ENCODE data around the gene AVEN. TPM values are rescaled to one million over a fixed set of nuclear protein-coding genes. Genes with fewer than 3 reads are reported as not detected.

Gene AVEN
- total RNA-seq, 1 donor from 2014 or later = 8.9 TPM

- intact Hi-C loops (cut with DNase I) = no loop called here
- no peaks in the 10 kb centered on the region for H3K27me3 ChIP-seq (ENCODE audit: low read depth)
- H3K27ac ChIP-seq = no peak overlapping the region
- TF ChIP-seq CTCF (IDR thresholded peaks at IDR 0.05) = no peak
- no peaks in the 10 kb centered on the region for H3K4me1 ChIP-seq
- DNase-seq (no peak), ATAC-seq (no peak)
- no peaks in the 10 kb centered on the region for H3K9me3 ChIP-seq
- H3K36me3 ChIP-seq = no peaks in the 10 kb centered on the region
- no peak overlapping the region for H3K4me3 ChIP-seq
These were observed 187.9 kb downstream of the AVEN start for GRCh38 chr15:33851079-33851478.

DNA sequence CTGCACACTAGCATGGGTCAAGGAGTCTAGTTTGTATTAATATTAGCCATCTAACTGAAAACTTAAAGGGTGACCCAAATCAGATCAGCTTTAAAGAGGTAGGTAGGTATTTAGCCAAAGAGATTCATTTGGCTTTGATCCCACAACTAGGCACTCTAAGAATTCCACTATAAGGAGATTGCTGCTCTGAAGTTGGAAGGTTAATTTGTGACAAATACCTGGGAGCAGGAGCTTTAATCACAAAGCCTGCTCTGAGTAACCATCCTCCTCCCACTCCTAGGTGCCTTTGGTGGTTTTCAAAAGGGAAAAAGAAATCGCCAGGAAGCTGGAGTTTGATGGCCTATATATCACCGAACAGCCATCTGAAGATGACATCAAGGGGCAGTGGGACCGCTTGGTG is 191.0 kb downstream of the AVEN start:
- intact Hi-C loops (cut with DNase I) = no loop called here
- ATAC-seq = no peak
- no peak for TF ChIP-seq CTCF (IDR thresholded peaks at IDR 0.05)
- Histone ChIP-seq H3K4me1 (no peaks in the 10 kb centered on the region), H3K27ac (no peak overlapping the region), H3K4me3 (no peak overlapping the region), H3K9me3 (no peaks in the 10 kb centered on the region), H3K36me3 (no peaks in the 10 kb centered on the region), H3K27me3 (ENCODE audit: low read depth) (no peaks in the 10 kb centered on the region)
- no peak for DNase-seq

DNA sequence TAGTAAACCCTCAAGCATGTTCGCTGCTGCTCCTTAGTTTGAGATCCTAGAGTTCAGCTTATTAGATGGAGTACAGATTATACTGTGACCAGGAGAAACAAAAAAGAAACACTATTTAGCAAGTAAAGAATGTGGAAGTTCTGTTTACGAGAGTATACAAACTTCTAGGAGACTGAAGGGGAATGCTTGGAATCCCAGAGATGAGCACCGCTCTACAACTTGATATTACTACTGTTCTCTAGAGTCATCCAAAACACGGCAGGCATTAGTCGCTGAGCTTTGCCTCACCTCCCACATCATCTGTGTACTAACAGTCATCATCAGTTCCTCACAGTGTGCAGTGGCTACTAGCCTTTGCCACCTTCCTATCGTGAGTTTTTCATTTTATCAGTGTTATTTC is 192.1 kb downstream of the AVEN start:
- no peak for TF ChIP-seq CTCF (IDR thresholded peaks at IDR 0.05)
- intact Hi-C loops (cut with DNase I) = no loop called here

GRCh38 chr15:33846142-33846541 is 192.9 kb downstream of the AVEN start:
- no peak for DNase-seq
- intact Hi-C loops (cut with DNase I) = no loop called here
- H3K27ac ChIP-seq = no peak overlapping the region
- no peak for TF ChIP-seq CTCF (IDR thresholded peaks at IDR 0.05)
- H3K36me3 ChIP-seq = no peaks in the 10 kb centered on the region
- no peak overlapping the region for H3K4me3 ChIP-seq
- H3K4me1 ChIP-seq = no peaks in the 10 kb centered on the region
- H3K9me3 ChIP-seq = no peaks in the 10 kb centered on the region
- no peaks in the 10 kb centered on the region for H3K27me3 ChIP-seq (ENCODE audit: low read depth)
- ATAC-seq = no peak

More for the DNA sequence above, 192.1 kb downstream of the AVEN start:
- no peak for ATAC-seq
- no peaks in the 10 kb centered on the region for H3K9me3 ChIP-seq
- H3K4me3 ChIP-seq = no peak overlapping the region
- no peaks in the 10 kb centered on the region for H3K27me3 ChIP-seq (ENCODE audit: low read depth)
- H3K27ac ChIP-seq = no peak overlapping the region
- H3K4me1 ChIP-seq = no peaks in the 10 kb centered on the region
- no peaks in the 10 kb centered on the region for H3K36me3 ChIP-seq
- no peak for DNase-seq

- ATAC-seq = no peak
- DNase-seq = no peak
- Histone ChIP-seq H3K36me3 (no peaks in the 10 kb centered on the region), H3K4me1 (no peaks in the 10 kb centered on the region), H3K9me3 (no peaks in the 10 kb centered on the region), H3K27me3 (ENCODE audit: low read depth) (no peaks in the 10 kb centered on the region), H3K27ac (no peak overlapping the region), H3K4me3 (no peak overlapping the region)
- TF ChIP-seq CTCF (IDR thresholded peaks at IDR 0.05) = no peak
- intact Hi-C loops (cut with DNase I) = no loop called here
These were observed 194.4 kb downstream of the AVEN start for GRCh38 chr15:33844597-33844996.

GRCh38 chr15:33844186-33844585 is 194.8 kb downstream of the AVEN start:
- intact Hi-C loops (cut with DNase I) = no loop called here
- no peak for DNase-seq
- Histone ChIP-seq H3K27ac (no peak overlapping the region), H3K9me3 (no peaks in the 10 kb centered on the region), H3K4me3 (no peak overlapping the region), H3K27me3 (ENCODE audit: low read depth) (no peaks in the 10 kb centered on the region), H3K4me1 (no peaks in the 10 kb centered on the region), H3K36me3 (no peaks in the 10 kb centered on the region)
- ATAC-seq = no peak
- no peak for TF ChIP-seq CTCF (IDR thresholded peaks at IDR 0.05)

Data from lower lobe of right lung (tissue), 2 donors.